GM19395 (cell line): Measurements from ENCODE around the gene TTLL10.
"Not testable (repeated sequence)": the region's sequence is repeated elsewhere in the genome, so short reads cannot be mapped to it uniquely, and the experiment has no call there.

Experiments
- ATAC-seq: cut with Tn5 transposase; IDR thresholded peaks from one replicate; pipeline ENCODE4 v1.9.1; 2021; ENCODE audit warnings: mild to moderate bottlenecking, moderate library complexity; ENCODE audit not compliant: unreplicated experiment

TTLL10 gene

GRCh38 chr1:1141244-1141910 is 32.3 kb upstream of the TTLL10 start:
- no peak for ATAC-seq

- ATAC-seq, result no peak
Observed at GRCh38 chr1:1141911-1142250, 31.8 kb upstream of the TTLL10 start.

GRCh38 chr1:1142352-1142751 is 31.3 kb upstream of the TTLL10 start:
- ATAC-seq, result not testable (repeated sequence)

- no peak for ATAC-seq
Observed at GRCh38 chr1:1142844-1143243, 30.8 kb upstream of the TTLL10 start.

- ATAC-seq, result no peak
Observed at GRCh38 chr1:1143636-1144035, 30.0 kb upstream of the TTLL10 start.

- no peak for ATAC-seq
Observed at GRCh38 chr1:1144122-1144842, 29.4 kb upstream of the TTLL10 start.

- no peak for ATAC-seq
Observed at GRCh38 chr1:1144843-1145546, 28.7 kb upstream of the TTLL10 start.

- no peak for ATAC-seq
Observed at GRCh38 chr1:1145547-1145914, 28.1 kb upstream of the TTLL10 start.

- no peak for ATAC-seq
Observed at GRCh38 chr1:1146026-1146425, 27.7 kb upstream of the TTLL10 start.

- ATAC-seq, result no peak
Observed at GRCh38 chr1:1146596-1146995, 27.1 kb upstream of the TTLL10 start.

- no peak for ATAC-seq
Observed at GRCh38 chr1:1148061-1148460, 25.6 kb upstream of the TTLL10 start.

- no peak for ATAC-seq
Observed at GRCh38 chr1:1148569-1148968, 25.1 kb upstream of the TTLL10 start.

GRCh38 chr1:1149416-1149815 is 24.3 kb upstream of the TTLL10 start:
- ATAC-seq, result no peak

- no peak for ATAC-seq
Observed at GRCh38 chr1:1150100-1150499, 23.6 kb upstream of the TTLL10 start.

- ATAC-seq, result no peak
Observed at GRCh38 chr1:1151306-1151705, 22.4 kb upstream of the TTLL10 start.

- ATAC-seq, result not testable (repeated sequence)
Observed at GRCh38 chr1:1152431-1152830, 21.2 kb upstream of the TTLL10 start.

- not testable (repeated sequence) for ATAC-seq
Observed at GRCh38 chr1:1153215-1153614, 20.5 kb upstream of the TTLL10 start.

GRCh38 chr1:1153874-1154273 is 19.8 kb upstream of the TTLL10 start:
- ATAC-seq, result no peak

GRCh38 chr1:1155258-1155657 is 18.4 kb upstream of the TTLL10 start:
- ATAC-seq, result no peak

GRCh38 chr1:1156140-1157032 is 17.3 kb upstream of the TTLL10 start:
- no peak for ATAC-seq

- no peak for ATAC-seq
Observed at GRCh38 chr1:1157033-1157365, 16.7 kb upstream of the TTLL10 start.
